Peyer's patch (tissue), 4 donors: ENCODE measurements around the gene SMIM29. TPM values are rescaled to one million over a fixed set of nuclear protein-coding genes. Genes with fewer than 3 reads are reported as not detected.

Experiments
- DNase-seq, 3 donors: peaks; one replicate each; pipeline ENCODE4 v3.0.0-alpha.2; 2017 to 2019
- H3K27ac ChIP-seq, 4 donors: fragments of 200-600 bp; sonication (generic); one replicate each; pipeline ENCODE4 v1.5.1; 2016 to 2019
- H3K27me3 ChIP-seq, 2 donors: fragments of 200-600 bp; sonication (generic); one replicate each; pipeline ENCODE4 v1.5.1; 2019
- H3K36me3 ChIP-seq, 3 donors: fragments of 200-600 bp; sonication (generic); one replicate each; pipeline ENCODE4 v1.5.1; 2016 to 2019
- H3K4me1 ChIP-seq, 4 donors: fragments of 200-600 bp; sonication (generic); one replicate each; pipeline ENCODE4 v1.5.1; 2016 to 2019
- H3K4me3 ChIP-seq, 4 donors: fragments of 200-600 bp; sonication (generic); 1 replicate in 3 of 4; 2 replicates in 1 of 4; pipeline ENCODE4 v1.5.1; 2016 to 2019; ENCODE audit warnings: mild to moderate bottlenecking in 1 of 4
- H3K9me3 ChIP-seq, 4 donors: fragments of 200-600 bp; sonication (generic); one replicate each; pipeline ENCODE4 v1.5.1; 2016 to 2019; ENCODE audit warnings: mild to moderate bottlenecking in 1 of 4
- CTCF ChIP-seq, 6 experiments: fragments of 450-650 bp in 4 of 6; fragments of 200-600 bp in 2 of 6; sonication (generic) in 1 of 6; IDR thresholded peaks; one replicate each; pipeline ENCODE4 v1.5.1; 2017 to 2019; ENCODE audit warnings: antibody characterized with exemption in 6 of 6, mild to moderate bottlenecking in 3 of 6, moderate library complexity in 1 of 6
- POLR2A ChIP-seq, 2 donors: fragments of 450-650 bp; IDR thresholded peaks; one replicate each; pipeline ENCODE4 v1.5.1; 2017; ENCODE audit warnings: antibody characterized with exemption in 2 of 2, mild to moderate bottlenecking in 2 of 2, moderate library complexity in 2 of 2
- total RNA-seq, 4 donors: library from RNA; depleted of rRNA; stranded (reverse); fragments of >200 nt; gene quantifications; one replicate each; pipeline ENCODE4 v1.1.0, GENCODE V29; 2016

SMIM29 gene
- 10 to 100 TPM in 3 of 4 donors, 1 to 10 TPM in 1; 8.9 to 30.5 (median 14.9) TPM for total RNA-seq

- peak; percentile 95 to 99 (median 98) for DNase-seq
- no peaks in the 10 kb centered on the region for H3K36me3 ChIP-seq
- no peaks in the 10 kb centered on the region for H3K9me3 ChIP-seq
- peak; percentile 75 to 99 (median 94) for TF ChIP-seq CTCF (IDR thresholded peaks at IDR 0.05)
- TF ChIP-seq POLR2A (IDR thresholded peaks at IDR 0.05), result peak; percentile 12 to 51
- no peaks in the 10 kb centered on the region for H3K27me3 ChIP-seq
- peaks cover 0 to 26% (median 8%) of the 10 kb centered on the region in 4 donors for H3K4me1 ChIP-seq
- peak within 1 kb of the TSS; percentile 70 to 89 (median 75) for H3K4me3 ChIP-seq
- peak within 1 kb of the TSS; percentile 81 to 95 (median 92) for H3K27ac ChIP-seq
These were observed at the start of gene SMIM29 for GRCh38 chr6:34248727-34249468. Gene SMIM29 (minus strand): TSS chr6:34249006. CDS start chr6:34247791, 1,215 bp downstream.

GRCh38 chr6:34295721-34296120 is 46.9 kb upstream of the SMIM29 start:
- no peaks in the 10 kb centered on the region for H3K4me1 ChIP-seq
- no peak for DNase-seq
- TF ChIP-seq CTCF (IDR thresholded peaks at IDR 0.05) (no peak), POLR2A (IDR thresholded peaks at IDR 0.05) (no peak)

GRCh38 chr6:34292954-34293353 is 44.1 kb upstream of the SMIM29 start:
- no peaks in the 10 kb centered on the region for H3K9me3 ChIP-seq
- peaks cover 0 to 35% (median 0%) of the 10 kb centered on the region in 3 donors for H3K36me3 ChIP-seq
- H3K27me3 ChIP-seq, result no peaks in the 10 kb centered on the region

More at GRCh38 chr6:34295721-34296120, 46.9 kb upstream of the SMIM29 start:
- no peak overlapping the region for H3K27ac ChIP-seq
- no peaks in the 10 kb centered on the region for H3K9me3 ChIP-seq
- no peak overlapping the region for H3K4me3 ChIP-seq
- H3K36me3 ChIP-seq, result peaks cover 0 to 35% (median 0%) of the 10 kb centered on the region in 3 donors
- no peaks in the 10 kb centered on the region for H3K27me3 ChIP-seq

GRCh38 chr6:34289137-34289536 is 40.3 kb upstream of the SMIM29 start:
- Histone ChIP-seq H3K27ac (no peak overlapping the region), H3K36me3 (peaks cover 0 to 35% (median 0%) of the 10 kb centered on the region in 3 donors), H3K4me1 (no peaks in the 10 kb centered on the region), H3K4me3 (no peak overlapping the region), H3K9me3 (no peaks in the 10 kb centered on the region), H3K27me3 (no peaks in the 10 kb centered on the region)
- no peak for DNase-seq
- TF ChIP-seq CTCF (IDR thresholded peaks at IDR 0.05) (no peak), POLR2A (IDR thresholded peaks at IDR 0.05) (no peak)

More at GRCh38 chr6:34292954-34293353, 44.1 kb upstream of the SMIM29 start:
- DNase-seq, result no peak
- no peaks in the 10 kb centered on the region for H3K4me1 ChIP-seq
- TF ChIP-seq POLR2A (IDR thresholded peaks at IDR 0.05) (no peak), CTCF (IDR thresholded peaks at IDR 0.05) (no peak)
- H3K4me3 ChIP-seq, result no peak overlapping the region
- no peak overlapping the region for H3K27ac ChIP-seq

GRCh38 chr6:34288581-34288980 is 39.8 kb upstream of the SMIM29 start:
- Histone ChIP-seq H3K27ac (no peak overlapping the region), H3K9me3 (no peaks in the 10 kb centered on the region), H3K4me3 (no peak overlapping the region), H3K4me1 (no peaks in the 10 kb centered on the region), H3K36me3 (peaks cover 0 to 30% (median 0%) of the 10 kb centered on the region in 3 donors), H3K27me3 (no peaks in the 10 kb centered on the region)
- no peak for TF ChIP-seq CTCF (IDR thresholded peaks at IDR 0.05)
- TF ChIP-seq POLR2A (IDR thresholded peaks at IDR 0.05), result no peak
- DNase-seq, result no peak
